HTR-8/SVneo (cell line): Measurements from ENCODE around the gene C1orf159.
A peak's percentile ranks its signal among the peaks of the same experiment; 100 is the strongest.
"Not testable (repeated sequence)": the region's sequence is repeated elsewhere in the genome, so short reads cannot be mapped to it uniquely, and the experiment has no call there.

Experiments
- DNase-seq: peaks from one replicate; pipeline ENCODE4 v3.0.0; 2011; ENCODE audit warnings: low spot score, mixed read lengths; ENCODE audit not compliant: insufficient read length
- FAIRE-seq: peaks from 2 replicates; lab custom pipeline; 2011; peaks lifted over from hg19 to GRCh38; lab: Jason Lieb, UNC

C1orf159 gene

GRCh38 chr1:1120096-1120495 lies 4.2 kb upstream of the C1orf159 start:
- DNase-seq (no peak), FAIRE-seq (no peak)

- DNase-seq (no peak), FAIRE-seq (no peak)
Observed at GRCh38 chr1:1119272-1119890, 3.5 kb upstream of the C1orf159 start.

GRCh38 chr1:1118876-1119220 lies 3.0 kb upstream of the C1orf159 start:
- DNase-seq (no peak), FAIRE-seq (no peak)

- FAIRE-seq (no peak), DNase-seq (no peak)
Observed at GRCh38 chr1:1118011-1118875, 2.4 kb upstream of the C1orf159 start.

GRCh38 chr1:1117469-1117831 lies 1.6 kb upstream of the C1orf159 start:
- FAIRE-seq (no peak), DNase-seq (no peak)

GRCh38 chr1:1116701-1117468 lies 996 bp upstream of the C1orf159 start:
- FAIRE-seq (no peak), DNase-seq (no peak)

DNA sequence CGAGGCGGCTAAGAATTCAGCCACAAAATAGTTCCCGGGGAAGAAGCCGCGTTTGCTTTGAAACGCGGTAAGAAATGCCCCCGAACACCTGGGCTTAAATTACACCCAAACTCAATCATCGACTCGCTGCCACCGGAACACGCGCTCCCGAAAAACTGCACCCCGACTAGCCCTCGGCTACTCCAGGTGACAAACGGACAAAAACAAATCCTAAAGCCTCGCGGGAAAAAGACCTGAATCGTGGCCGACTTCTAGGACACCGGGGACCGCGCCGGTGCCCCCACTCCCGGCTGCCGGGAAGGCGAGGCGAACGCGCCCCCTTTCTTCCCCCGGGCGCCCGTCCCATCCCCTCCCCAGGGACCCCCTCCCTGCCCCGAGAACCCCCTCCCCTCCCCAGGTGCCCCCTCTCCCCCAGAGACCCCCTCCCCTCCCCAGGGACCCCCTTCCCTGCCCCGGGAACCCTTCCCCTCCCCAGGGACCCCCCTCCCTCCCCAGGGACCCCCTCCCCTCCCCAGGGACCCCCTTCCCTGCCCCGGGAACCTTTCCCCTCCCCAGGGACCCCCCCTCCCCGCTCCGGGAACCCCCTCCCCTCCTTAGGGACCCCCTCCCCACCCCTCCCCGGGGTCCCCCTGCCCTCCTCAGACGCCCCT lies 628 bp downstream of the C1orf159 start:
- no peak for FAIRE-seq
- DNase-seq = no peak

DNA sequence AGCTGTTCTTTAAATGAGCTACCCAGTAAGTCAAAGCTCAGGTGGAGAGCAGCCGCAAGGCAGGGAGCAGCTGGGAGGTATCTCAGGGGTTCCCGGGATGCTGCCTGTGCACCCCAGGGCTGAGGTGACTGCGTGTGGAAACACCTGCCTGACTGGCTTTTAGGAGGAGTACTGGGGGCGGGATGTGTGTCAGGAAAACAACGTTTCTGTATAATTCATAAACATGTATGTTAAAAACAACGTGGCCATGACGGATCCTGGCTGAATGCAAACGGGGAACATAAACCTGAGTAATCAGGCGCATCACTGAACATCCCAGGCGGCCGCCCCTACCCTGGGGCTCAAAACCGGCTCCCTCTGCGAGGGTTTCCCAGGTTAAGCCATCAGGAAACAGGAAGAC lies 1.5 kb downstream of the C1orf159 start:
- DNase-seq = no peak
- no peak for FAIRE-seq

DNA sequence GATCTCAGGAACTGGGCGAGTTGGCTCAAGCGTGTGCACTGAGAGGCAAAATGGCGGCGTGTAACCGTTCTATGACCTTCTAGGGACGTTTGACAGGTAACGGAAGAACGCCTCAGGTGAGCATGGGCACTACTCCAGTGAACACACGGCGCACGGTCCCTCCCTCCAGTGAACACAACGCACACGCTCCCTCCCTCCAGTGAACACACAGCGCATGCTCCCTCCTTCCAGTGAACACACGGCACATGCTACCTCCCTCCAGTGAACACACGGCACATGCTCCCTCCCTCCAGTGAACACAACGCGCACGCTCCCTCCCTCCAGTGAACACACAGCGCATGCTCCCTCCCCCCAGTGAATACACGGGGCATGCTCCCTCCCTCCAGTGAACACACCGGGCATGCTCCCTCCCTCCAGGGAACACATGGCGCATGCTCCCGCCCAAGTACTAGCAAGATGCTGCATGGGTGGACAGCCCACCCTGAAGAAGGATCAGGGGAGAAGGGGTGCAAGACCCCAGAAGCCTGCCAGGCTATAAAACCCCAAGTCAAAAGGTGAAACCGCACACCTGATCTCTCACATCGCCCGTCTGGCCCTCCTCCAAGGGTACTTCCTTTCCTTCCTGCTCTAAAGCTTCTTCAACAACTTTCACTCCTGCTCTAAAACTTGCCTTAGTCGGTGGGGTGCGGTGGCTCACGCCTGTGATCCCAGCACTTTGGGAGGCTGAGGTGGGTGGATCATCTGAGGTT lies 3.5 kb downstream of the C1orf159 start:
- FAIRE-seq (no peak), DNase-seq (no peak)

DNA sequence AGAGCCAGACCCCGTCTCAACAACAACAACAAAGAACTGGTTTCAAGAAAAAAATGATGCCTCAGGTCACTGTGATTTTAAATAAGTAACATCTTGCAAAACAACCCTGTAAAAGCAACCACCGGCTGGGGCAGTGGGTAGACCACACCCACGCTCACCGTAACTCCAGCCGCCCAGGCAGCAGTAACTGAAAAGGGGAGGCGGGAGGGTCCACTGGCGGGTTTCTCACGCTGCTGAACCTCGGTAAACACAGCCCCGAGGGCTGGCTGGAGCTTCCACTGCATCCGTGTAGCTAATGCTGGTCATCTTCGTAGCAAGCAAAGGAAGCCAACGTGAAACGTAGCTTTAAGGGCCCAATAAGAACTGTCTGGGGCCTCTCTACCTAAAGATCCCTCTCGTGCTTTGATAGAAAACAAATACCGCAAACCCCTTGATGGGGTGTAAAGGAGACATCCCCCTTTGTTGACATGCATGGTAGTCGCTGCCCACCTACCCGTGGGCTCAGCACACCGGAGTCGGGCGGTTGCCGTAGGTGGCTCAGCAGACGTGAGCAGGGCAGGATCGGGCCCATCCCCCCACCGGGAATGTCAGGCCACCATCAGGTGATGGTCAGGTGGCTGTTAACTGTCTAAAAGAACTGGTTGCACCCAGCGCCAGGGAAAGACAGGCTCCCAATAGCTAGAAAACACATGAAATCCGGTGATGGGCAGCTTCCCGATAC lies 4.2 kb downstream of the C1orf159 start:
- no peak for FAIRE-seq

DNA sequence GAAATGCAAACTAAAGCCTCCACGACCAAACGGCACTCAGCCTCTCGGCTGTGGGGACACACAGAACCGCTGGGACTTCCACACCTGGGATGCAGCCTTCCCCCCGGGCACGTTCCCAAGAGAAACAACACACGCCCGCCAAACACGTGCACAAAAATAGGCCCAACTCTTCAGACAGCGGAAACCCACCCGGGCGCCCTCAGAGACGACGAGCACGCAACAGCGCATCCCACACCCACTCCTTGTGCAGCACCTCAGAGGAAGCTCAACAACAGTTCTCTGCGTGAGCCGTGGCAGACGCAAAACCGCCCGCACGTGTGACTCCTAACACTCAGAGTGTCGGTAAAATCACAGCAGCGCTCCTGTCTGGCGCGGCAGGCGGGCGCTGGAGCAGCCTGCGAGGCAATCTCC lies 5.3 kb downstream of the C1orf159 start:
- FAIRE-seq (no peak), DNase-seq (no peak)

More for the DNA sequence above, 4.2 kb downstream of the C1orf159 start:
- no peak for DNase-seq

DNA sequence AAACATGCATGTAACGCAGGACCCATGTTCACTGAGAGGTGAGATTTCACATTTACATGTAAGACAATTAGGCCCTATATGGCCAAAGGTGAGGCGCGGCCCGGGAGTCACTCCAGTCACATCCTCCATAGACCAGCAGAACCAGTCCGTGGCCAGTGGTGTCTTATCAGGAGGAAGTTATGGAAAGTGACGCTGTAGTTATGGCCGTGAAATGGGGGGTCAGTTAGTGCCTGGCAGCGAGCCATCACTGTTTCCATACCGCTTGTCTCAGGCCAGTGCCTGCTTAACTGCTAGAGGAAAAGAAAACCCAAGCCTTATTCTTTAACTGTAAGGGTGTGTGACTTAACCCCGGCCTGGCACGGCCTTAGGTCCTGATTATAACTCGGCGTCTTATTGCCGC lies 6.1 kb downstream of the C1orf159 start:
- DNase-seq = no peak
- no peak for FAIRE-seq

- DNase-seq = no peak
- FAIRE-seq = no peak
Observed at GRCh38 chr1:1106510-1107221, 9.2 kb downstream of the C1orf159 start.

DNA sequence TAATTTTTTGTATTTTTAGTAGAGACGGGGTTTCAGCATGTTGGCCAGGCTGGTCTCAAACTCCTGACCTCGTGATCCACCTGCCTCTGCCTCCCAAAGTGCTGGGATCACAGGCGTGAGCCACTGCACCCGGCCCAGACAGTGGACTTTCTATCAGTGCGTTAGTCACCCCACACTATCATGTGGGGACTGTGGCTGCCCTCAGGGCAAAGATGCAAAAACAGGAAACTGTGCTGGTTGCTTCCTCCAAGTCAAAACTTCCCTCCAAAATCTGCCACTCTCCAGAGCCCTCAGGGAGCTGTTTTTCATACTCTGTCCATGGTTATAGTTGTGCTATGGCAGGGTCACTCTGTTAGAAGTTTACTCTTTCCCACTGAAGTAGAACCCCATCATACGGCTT lies 11.7 kb downstream of the C1orf159 start:
- not testable (repeated sequence) for DNase-seq, FAIRE-seq

- FAIRE-seq = no peak
- no peak for DNase-seq
Observed at GRCh38 chr1:1101503-1101902, 14.4 kb downstream of the C1orf159 start.

GRCh38 chr1:1100296-1100695 lies 15.6 kb downstream of the C1orf159 start:
- DNase-seq = no peak
- FAIRE-seq = no peak

DNA sequence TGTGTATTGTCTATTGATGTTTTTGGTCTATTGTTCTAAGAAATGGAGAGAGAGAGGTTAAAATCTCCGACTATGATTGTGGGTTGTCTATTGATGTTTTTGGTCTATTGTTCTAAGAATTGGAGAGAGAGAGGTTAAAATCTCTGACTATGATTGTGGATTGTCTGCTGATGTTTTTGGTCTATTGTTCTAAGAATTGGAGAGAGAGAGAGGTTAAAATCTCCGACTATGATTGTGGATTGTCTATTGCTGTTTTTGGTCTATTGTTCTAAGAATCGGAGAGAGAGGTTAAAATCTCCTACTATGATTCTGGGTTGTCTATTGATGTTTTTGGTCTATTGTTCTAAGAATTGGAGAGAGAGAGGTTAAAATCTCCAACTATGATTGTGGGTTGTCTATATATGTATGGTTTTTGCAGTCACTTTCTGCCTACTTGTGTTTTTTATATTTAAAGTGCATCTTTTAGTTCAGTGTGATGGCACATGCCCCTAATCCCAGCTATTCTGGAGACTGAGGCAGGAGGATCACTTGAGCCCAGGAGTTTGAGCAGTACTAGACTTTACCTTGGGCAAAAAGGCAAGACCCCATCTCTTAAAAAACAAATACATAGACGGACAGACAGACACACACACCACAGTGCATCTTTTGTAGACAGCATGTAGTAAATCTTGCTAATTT lies 16.2 kb downstream of the C1orf159 start:
- FAIRE-seq (peak; percentile 44), DNase-seq (no peak)
